A673 (cell line): Measurements from ENCODE around the gene GALM. TPM values are rescaled to one million over a fixed set of nuclear protein-coding genes. Genes with fewer than 3 reads are reported as not detected.

Experiments
- BruUV-seq: library from RNA; stranded (reverse); fragments of 400-500 nt; replicated peaks from 2 replicates; lab custom pipeline; 2021; lab: Mats Ljungman, UMichigan
- CTCF ChIA-PET: fragments of 300-600 bp; sonication (Branson Sonifier 250); formaldehyde crosslinking; loops from one replicate; lab custom pipeline; 2022; ENCODE audit warnings: antibody characterized with exemption; lab: Charles Lee
- POLR2A ChIA-PET: fragments of 300-600 bp; sonication (Branson Sonifier 250); formaldehyde crosslinking; loops from one replicate; lab custom pipeline; 2022; ENCODE audit warnings: antibody characterized with exemption; ENCODE audit not compliant: low non-redundant PET; lab: Charles Lee
- DNase-seq: peaks from one replicate; pipeline ENCODE4 v3.0.0-alpha.2; 2015; ENCODE audit warnings: low spot score
- H3K27ac ChIP-seq: fragments of 200-600 bp; sonication (generic); 2 replicates; pipeline ENCODE4 v1.5.1; 2016; ENCODE audit warnings: mixed run types, low read depth, mild to moderate bottlenecking, mixed read lengths, antibody characterized with exemption, low read length; ENCODE audit not compliant: poor library complexity, severe bottlenecking
- H3K27me3 ChIP-seq: fragments of 200-600 bp; sonication (generic); replicated peaks from 2 replicates; pipeline ENCODE4 v1.6.1; 2017; ENCODE audit warnings: mixed run types, low read depth, mild to moderate bottlenecking, mixed read lengths, antibody characterized with exemption, low read length; ENCODE audit not compliant: insufficient read depth, poor library complexity
- H3K36me3 ChIP-seq: fragments of 200-600 bp; sonication (generic); 2 replicates; pipeline ENCODE4 v1.6.1; 2016; ENCODE audit warnings: mixed run types, mild to moderate bottlenecking, mixed read lengths, antibody characterized with exemption, low read length; ENCODE audit not compliant: insufficient read depth, poor library complexity, severe bottlenecking
- H3K4me1 ChIP-seq: fragments of 200-600 bp; sonication (generic); 2 replicates; pipeline ENCODE4 v1.6.1; 2017; ENCODE audit warnings: mixed run types, mild to moderate bottlenecking, mixed read lengths, antibody characterized with exemption, low read length; ENCODE audit not compliant: insufficient read depth, poor library complexity, severe bottlenecking
- H3K4me3 ChIP-seq: fragments of 200-600 bp; sonication (generic); 2 replicates; pipeline ENCODE4 v1.5.1; 2016; ENCODE audit warnings: low read depth, mixed run types, mild to moderate bottlenecking, mixed read lengths, low read length; ENCODE audit not compliant: poor library complexity, severe bottlenecking
- H3K9me3 ChIP-seq: fragments of 200-600 bp; sonication (generic); 2 replicates; pipeline ENCODE4 v1.6.1; 2016; ENCODE audit warnings: mixed run types, low read depth, mild to moderate bottlenecking, mixed read lengths, antibody characterized with exemption, low read length; ENCODE audit not compliant: poor library complexity, severe bottlenecking
- EZH2 ChIP-seq: fragments of 200-600 bp; sonication (generic); IDR thresholded peaks from 2 replicates; pipeline ENCODE4 v1.6.1; 2017; ENCODE audit warnings: borderline replicate concordance, low read depth, mild to moderate bottlenecking, mixed read lengths, antibody characterized with exemption, low read length; ENCODE audit not compliant: poor library complexity, severe bottlenecking
- intact Hi-C: fragments of 100-400 bp; cut with micrococcal nuclease; formaldehyde crosslinking; loops from one replicate; pipeline ENCODE4 v1.10.0; 2022; ENCODE audit not compliant: unreplicated experiment
- total RNA-seq: library from RNA; stranded (reverse); gene quantifications from 2 replicates; pipeline ENCODE4 v1.2.3, GENCODE V29; 2021
- TF ChIP-seq, protein P1 (sequence below): fragments of 300-800, 200-600 bp; sonication (generic); conservative IDR thresholded peaks from 2 replicates; pipeline ENCODE4 v1.5.1; 2017; ENCODE audit warnings: low read depth, mild to moderate bottlenecking, antibody characterized with exemption, low read length, moderate library complexity, mixed read lengths

Gene GALM
- total RNA-seq, 1 experiment from 2014 or later: 6.6 TPM

DNA sequence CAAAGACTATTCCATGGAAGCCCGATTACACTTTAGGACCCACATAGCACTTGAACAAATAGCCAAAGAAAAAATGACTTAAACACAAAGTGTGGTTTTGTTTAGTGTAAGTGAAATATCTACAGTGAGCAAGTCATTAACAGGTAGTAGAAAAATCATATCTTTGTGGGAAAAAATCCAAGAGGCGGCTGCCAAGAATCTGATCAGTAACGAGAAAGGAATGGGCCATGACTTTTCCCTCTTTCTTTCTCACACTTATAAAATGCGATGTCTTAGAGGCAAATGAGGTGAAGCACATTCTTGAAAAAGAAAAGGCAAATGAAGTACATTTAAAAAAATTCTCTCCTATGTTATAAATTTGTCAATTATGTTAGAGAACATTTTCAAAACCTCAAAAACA, 99.2 kb downstream of the GALM start:
- H3K27ac ChIP-seq: no peak overlapping the region
- CTCF ChIA-PET: no interaction called here

DNA sequence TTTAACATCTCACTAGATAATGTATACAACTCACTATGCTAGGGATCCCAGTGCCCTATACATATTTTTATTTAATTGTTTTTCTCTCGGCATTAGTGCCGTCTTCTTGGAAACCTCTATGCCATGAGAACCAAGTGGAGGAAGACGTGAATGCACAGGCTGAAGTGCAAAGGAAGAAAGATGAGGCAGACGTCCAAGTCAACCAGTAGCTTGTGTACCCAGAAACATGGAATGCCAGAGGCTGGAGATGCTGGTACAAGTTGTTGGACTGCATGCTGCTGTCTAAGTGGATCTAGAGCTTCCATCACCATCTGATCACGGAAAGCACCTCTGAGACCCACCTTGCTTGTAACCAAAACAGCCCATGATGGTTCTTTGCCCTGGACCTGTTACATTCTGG, 99.6 kb downstream of the GALM start:
- no peaks in the 10 kb centered on the region for H3K9me3 ChIP-seq
- no peak overlapping the region for H3K27ac ChIP-seq
- H3K36me3 ChIP-seq: no peaks in the 10 kb centered on the region
- no peak overlapping the region for H3K4me3 ChIP-seq
- H3K4me1 ChIP-seq: no peaks in the 10 kb centered on the region
- ChIA-PET POLR2A (no interaction called here), CTCF (no interaction called here)
- BruUV-seq: no TSS peak
- TF ChIP-seq EZH2: no peak
- TF ChIP-seq, protein P1, sequence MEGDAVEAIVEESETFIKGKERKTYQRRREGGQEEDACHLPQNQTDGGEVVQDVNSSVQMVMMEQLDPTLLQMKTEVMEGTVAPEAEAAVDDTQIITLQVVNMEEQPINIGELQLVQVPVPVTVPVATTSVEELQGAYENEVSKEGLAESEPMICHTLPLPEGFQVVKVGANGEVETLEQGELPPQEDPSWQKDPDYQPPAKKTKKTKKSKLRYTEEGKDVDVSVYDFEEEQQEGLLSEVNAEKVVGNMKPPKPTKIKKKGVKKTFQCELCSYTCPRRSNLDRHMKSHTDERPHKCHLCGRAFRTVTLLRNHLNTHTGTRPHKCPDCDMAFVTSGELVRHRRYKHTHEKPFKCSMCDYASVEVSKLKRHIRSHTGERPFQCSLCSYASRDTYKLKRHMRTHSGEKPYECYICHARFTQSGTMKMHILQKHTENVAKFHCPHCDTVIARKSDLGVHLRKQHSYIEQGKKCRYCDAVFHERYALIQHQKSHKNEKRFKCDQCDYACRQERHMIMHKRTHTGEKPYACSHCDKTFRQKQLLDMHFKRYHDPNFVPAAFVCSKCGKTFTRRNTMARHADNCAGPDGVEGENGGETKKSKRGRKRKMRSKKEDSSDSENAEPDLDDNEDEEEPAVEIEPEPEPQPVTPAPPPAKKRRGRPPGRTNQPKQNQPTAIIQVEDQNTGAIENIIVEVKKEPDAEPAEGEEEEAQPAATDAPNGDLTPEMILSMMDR: no peak
- no peaks in the 10 kb centered on the region for H3K27me3 ChIP-seq
- no peak for DNase-seq
- intact Hi-C loops: no loop called here

More for the DNA sequence above, 99.2 kb downstream of the GALM start:
- no peaks in the 10 kb centered on the region for H3K9me3 ChIP-seq
- no peak for DNase-seq
- H3K4me1 ChIP-seq: no peaks in the 10 kb centered on the region
- no peaks in the 10 kb centered on the region for H3K27me3 ChIP-seq
- POLR2A ChIA-PET: no interaction called here
- H3K36me3 ChIP-seq: no peaks in the 10 kb centered on the region
- TF ChIP-seq, protein P1: no peak
- no peak for TF ChIP-seq EZH2
- intact Hi-C loops: no loop called here
- BruUV-seq: no TSS peak
- H3K4me3 ChIP-seq: no peak overlapping the region

DNA sequence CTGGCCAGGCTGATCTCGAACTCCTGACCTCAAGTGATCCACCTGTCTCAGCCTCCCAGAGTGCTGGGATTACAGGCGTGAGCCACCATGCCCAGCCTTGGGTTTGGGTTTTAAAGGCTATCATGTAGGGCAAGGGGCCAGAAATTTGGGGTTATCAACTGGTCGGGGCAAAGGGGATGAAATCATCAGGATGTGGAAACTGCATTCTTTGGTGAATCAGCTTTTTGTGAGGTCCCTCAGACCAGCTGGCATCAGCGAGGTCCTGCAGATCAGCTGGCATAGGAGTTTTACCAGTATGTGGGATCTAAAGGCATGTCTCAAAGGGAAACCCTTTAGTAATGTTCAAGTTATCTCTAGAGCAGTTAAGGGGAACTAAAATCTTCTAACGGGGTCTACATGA, 105.7 kb downstream of the GALM start:
- ChIA-PET POLR2A (interaction anchor here (0.7 kb wide), 1 partner anchor 20 kb away, joined by 6 read pairs; no protein-coding TSS in a partner anchor), CTCF (no interaction called here)
- Histone ChIP-seq H3K9me3 (no peaks in the 10 kb centered on the region), H3K4me1 (peaks cover 18% of the 10 kb centered on the region), H3K27ac (no peak overlapping the region), H3K36me3 (no peaks in the 10 kb centered on the region), H3K4me3 (no peak overlapping the region), H3K27me3 (no peaks in the 10 kb centered on the region)
- intact Hi-C loops: no loop called here
- DNase-seq: peak; percentile 10
- no TSS peak for BruUV-seq
- no peak for TF ChIP-seq EZH2
- TF ChIP-seq, protein P1: no peak
